ENCODE data around the gene SLC46A2.

DNA sequence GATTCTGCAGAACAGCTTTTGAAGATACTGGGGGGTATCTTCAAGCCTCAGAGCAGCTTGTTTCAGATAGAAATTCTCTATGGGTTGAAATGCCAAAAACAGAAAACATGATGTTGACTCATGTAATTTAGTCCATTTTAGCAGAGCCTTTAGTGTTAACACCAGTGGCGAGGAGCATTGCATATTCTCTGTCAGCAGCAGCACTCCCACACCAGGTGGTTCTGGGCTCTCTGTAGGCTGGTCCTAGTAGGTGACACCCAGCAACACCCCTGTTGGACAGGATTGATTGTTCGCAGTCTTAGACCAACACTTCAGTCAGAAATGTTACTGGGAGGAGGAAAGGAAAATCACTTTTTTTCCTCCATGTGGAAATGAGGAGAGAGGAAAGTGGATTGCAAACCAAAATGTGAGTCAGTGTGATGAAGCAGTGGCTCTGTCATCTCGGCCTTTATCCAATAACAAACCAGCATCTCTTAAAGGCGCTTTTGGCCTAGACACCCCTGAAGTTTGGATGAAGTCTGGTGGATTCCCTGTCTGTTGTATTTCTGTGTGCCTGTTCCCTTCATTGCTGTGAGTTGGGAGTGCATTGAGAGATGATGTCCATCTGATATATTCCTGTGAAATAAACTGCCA lies 16.8 kb downstream of the SLC46A2 start:
- TF ChIP-seq, protein P1, sequence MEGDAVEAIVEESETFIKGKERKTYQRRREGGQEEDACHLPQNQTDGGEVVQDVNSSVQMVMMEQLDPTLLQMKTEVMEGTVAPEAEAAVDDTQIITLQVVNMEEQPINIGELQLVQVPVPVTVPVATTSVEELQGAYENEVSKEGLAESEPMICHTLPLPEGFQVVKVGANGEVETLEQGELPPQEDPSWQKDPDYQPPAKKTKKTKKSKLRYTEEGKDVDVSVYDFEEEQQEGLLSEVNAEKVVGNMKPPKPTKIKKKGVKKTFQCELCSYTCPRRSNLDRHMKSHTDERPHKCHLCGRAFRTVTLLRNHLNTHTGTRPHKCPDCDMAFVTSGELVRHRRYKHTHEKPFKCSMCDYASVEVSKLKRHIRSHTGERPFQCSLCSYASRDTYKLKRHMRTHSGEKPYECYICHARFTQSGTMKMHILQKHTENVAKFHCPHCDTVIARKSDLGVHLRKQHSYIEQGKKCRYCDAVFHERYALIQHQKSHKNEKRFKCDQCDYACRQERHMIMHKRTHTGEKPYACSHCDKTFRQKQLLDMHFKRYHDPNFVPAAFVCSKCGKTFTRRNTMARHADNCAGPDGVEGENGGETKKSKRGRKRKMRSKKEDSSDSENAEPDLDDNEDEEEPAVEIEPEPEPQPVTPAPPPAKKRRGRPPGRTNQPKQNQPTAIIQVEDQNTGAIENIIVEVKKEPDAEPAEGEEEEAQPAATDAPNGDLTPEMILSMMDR (optimal IDR thresholded peaks at IDR 0.05 in 1 of 3, IDR thresholded peaks at IDR 0.05 in 1 of 3, conservative IDR thresholded peaks at IDR 0.05 in 1 of 3; ENCODE audit: extremely low read depth in 1 of 3, insufficient read depth in 2 of 3, low read length in 3 of 3): no peak
- no peak for TF ChIP-seq EZH2 (IDR thresholded peaks at IDR 0.05; ENCODE audit: low read length)

All from keratinocyte (primary cell).